HEK293T (cell line): ENCODE data around the gene CCSER1.

Experiments used
- ARNT ChIP-seq: fragments of 450-650 bp; IDR thresholded peaks from 2 replicates; pipeline ENCODE4 v1.6.1; 2017; ENCODE audit warnings: mild to moderate bottlenecking
- BHLHE40 ChIP-seq: fragments of 450-650 bp; IDR thresholded peaks from 2 replicates; pipeline ENCODE4 v1.6.1; 2016; ENCODE audit warnings: mild to moderate bottlenecking, moderate library complexity, borderline replicate concordance
- CTBP1 ChIP-seq: fragments of 450-650 bp; IDR thresholded peaks from 2 replicates; pipeline ENCODE4 v1.6.1; 2016; ENCODE audit warnings: borderline replicate concordance
- FOXA1 ChIP-seq: fragments of 450-650 bp; IDR thresholded peaks from 2 replicates; pipeline ENCODE4 v1.6.1; 2016; ENCODE audit warnings: mild to moderate bottlenecking
- FOXK2 ChIP-seq: fragments of 450-650 bp; IDR thresholded peaks from 2 replicates; pipeline ENCODE4 v1.6.1; 2016; ENCODE audit warnings: mild to moderate bottlenecking
- FOXM1 ChIP-seq: fragments of 450-650 bp; IDR thresholded peaks from 2 replicates; pipeline ENCODE4 v1.6.1; 2017; ENCODE audit warnings: mild to moderate bottlenecking, borderline replicate concordance
- HDGF ChIP-seq: fragments of 450-650 bp; IDR thresholded peaks from 2 replicates; pipeline ENCODE4 v1.6.1; 2017; ENCODE audit warnings: antibody characterized with exemption, borderline replicate concordance
- LEF1 ChIP-seq: fragments of 450-650 bp; IDR thresholded peaks from 2 replicates; pipeline ENCODE4 v1.6.1; 2017; ENCODE audit warnings: mild to moderate bottlenecking, borderline replicate concordance
- NFRKB ChIP-seq: fragments of 450-650 bp; IDR thresholded peaks from 2 replicates; pipeline ENCODE4 v1.6.1; 2016; ENCODE audit warnings: mild to moderate bottlenecking, moderate library complexity
- PKNOX1 ChIP-seq: fragments of 450-650 bp; IDR thresholded peaks from 2 replicates; pipeline ENCODE4 v1.6.1; 2016
- SP1 ChIP-seq: fragments of 450-650 bp; IDR thresholded peaks from 2 replicates; pipeline ENCODE4 v1.6.1; 2017
- SUZ12 ChIP-seq: fragments of 450-650 bp; IDR thresholded peaks from 2 replicates; pipeline ENCODE4 v1.6.1; 2016; ENCODE audit warnings: mild to moderate bottlenecking
- ZNF384 ChIP-seq: fragments of 450-650 bp; IDR thresholded peaks from 2 replicates; pipeline ENCODE4 v1.6.1; 2016

GRCh38 chr4:91220315-91220714 lies 1093.1 kb downstream of the CCSER1 start:
- TF ChIP-seq ZNF384 (no peak), SP1 (no peak), LEF1 (no peak), NFRKB (no peak), FOXM1 (no peak), FOXA1 (no peak), CTBP1 (no peak), BHLHE40 (no peak), SUZ12 (no peak), FOXK2 (no peak), PKNOX1 (no peak), ARNT (no peak), HDGF (no peak)
